Panc1 (cell line): ENCODE results near the gene E4F1. TPM values are rescaled to one million over a fixed set of nuclear protein-coding genes. Genes with fewer than 3 reads are reported as not detected.

Experiments used
- ATAC-seq: fragments of 200-7000 bp; cut with Tn5 transposase; 2 replicates; pipeline ENCODE4 v1.9.1; 2020; ENCODE audit warnings: mild to moderate bottlenecking, moderate library complexity
- BruUV-seq: library from RNA; stranded (reverse); fragments of 400-500 nt; replicated peaks from 2 replicates; lab custom pipeline; 2021; lab: Mats Ljungman, UMichigan
- CTCF ChIA-PET: fragments of 300-600 bp; sonication (Branson Sonifier 250); formaldehyde crosslinking; loops from one replicate; lab custom pipeline; 2022; ENCODE audit warnings: antibody characterized with exemption; lab: Charles Lee
- POLR2A ChIA-PET: fragments of 300-600 bp; sonication (Branson Sonifier 250); formaldehyde crosslinking; loops from one replicate; lab custom pipeline; 2022; ENCODE audit warnings: antibody characterized with exemption; lab: Charles Lee
- DNase-seq: peaks from one replicate; pipeline ENCODE4 v3.0.0-alpha.2; 2010; ENCODE audit warnings: low read depth, low spot score
- H3K27ac ChIP-seq: 2 replicates; pipeline ENCODE4 v1.5.1; 2011; ENCODE audit warnings: mild to moderate bottlenecking, low read length, inconsistent platforms
- H3K27me3 ChIP-seq: fragments of 200-500 bp; sonication (Bioruptor generic); 2 replicates; pipeline ENCODE4 v1.6.0; 2014; ENCODE audit warnings: low read length, inconsistent platforms; ENCODE audit not compliant: control insufficient read depth, insufficient read depth
- H3K36me3 ChIP-seq: fragments of 200-500 bp; sonication (Bioruptor generic); 2 replicates; pipeline ENCODE4 v1.5.1; 2014; ENCODE audit warnings: inconsistent platforms, mild to moderate bottlenecking, low read length, moderate library complexity; ENCODE audit not compliant: control insufficient read depth, insufficient read depth
- H3K4me1 ChIP-seq: 2 replicates; pipeline ENCODE4 v1.5.1; 2011; ENCODE audit warnings: inconsistent platforms, mild to moderate bottlenecking, low read length, moderate library complexity; ENCODE audit not compliant: control insufficient read depth, insufficient read depth
- H3K4me3 ChIP-seq, 2 experiments: 2 replicates each; pipeline ENCODE4 v1.5.1; 2011 to 2012; ENCODE audit warnings: low read depth in 2 of 2, low read length in 2 of 2, mild to moderate bottlenecking in 2 of 2, inconsistent platforms in 1 of 2, moderate library complexity in 1 of 2
- H3K9me3 ChIP-seq: fragments of 200-500 bp; sonication (Bioruptor generic); 2 replicates; pipeline ENCODE4 v1.5.1; 2014; ENCODE audit warnings: low read depth, mild to moderate bottlenecking, inconsistent platforms, low read length, moderate library complexity; ENCODE audit not compliant: control insufficient read depth, insufficient read depth
- POLR2AphosphoS5 ChIP-seq: IDR thresholded peaks from 2 replicates; pipeline ENCODE4 v1.6.1; 2012; ENCODE audit warnings: mild to moderate bottlenecking, low read depth, low read length, moderate library complexity
- REST ChIP-seq, 2 experiments: IDR thresholded peaks; 2 replicates each; pipeline ENCODE4 v1.6.1; 2011 to 2012; ENCODE audit warnings: low read depth in 2 of 2, control low read depth in 1 of 2, low read length in 1 of 2, mild to moderate bottlenecking in 1 of 2, moderate library complexity in 1 of 2; ENCODE audit not compliant: insufficient read depth in 1 of 2
- SIN3A ChIP-seq: IDR thresholded peaks from 2 replicates; pipeline ENCODE4 v1.6.1; 2012; ENCODE audit warnings: low read depth, mild to moderate bottlenecking, low read length, moderate library complexity, borderline replicate concordance; ENCODE audit not compliant: insufficient read depth
- TCF7L2 ChIP-seq: IDR thresholded peaks from 2 replicates; pipeline ENCODE4 v1.6.1; 2011; ENCODE audit warnings: mild to moderate bottlenecking, low read depth, low read length, inconsistent platforms
- in situ Hi-C: cut with HindIII; loops from 2 replicates; pipeline ENCODE4 v1.10.0; 2016; ENCODE audit warnings: low sequenced_read_pairs, low pct_unique_long_range_greater_than_20kb
- intact Hi-C: fragments of 100-400 bp; cut with micrococcal nuclease; formaldehyde crosslinking; loops from one replicate; pipeline ENCODE4 v1.10.0; 2022; ENCODE audit not compliant: unreplicated experiment
- total RNA-seq: library from RNA; stranded (reverse); gene quantifications from one replicate; pipeline ENCODE4 v1.2.1, GENCODE V29; 2021; ENCODE audit not compliant: unreplicated experiment
- TF ChIP-seq, protein P1 (sequence below): fragments of 450-650 bp; IDR thresholded peaks from 2 replicates; pipeline ENCODE4 v1.5.1; 2017; ENCODE audit warnings: mild to moderate bottlenecking

Gene E4F1
- total RNA-seq, 1 experiment from 2014 or later, result 50.8 TPM

- H3K4me1 ChIP-seq, result peaks cover 5% of the 10 kb centered on the region
- TF ChIP-seq TCF7L2 (no peak), REST (IDR thresholded peaks at IDR 0.05; ENCODE audit: insufficient read depth in 1 of 2, low read depth in 2 of 2, low read length in 1 of 2) (no peak), SIN3A (no peak), POLR2AphosphoS5 (no peak)
- TF ChIP-seq, protein P1, sequence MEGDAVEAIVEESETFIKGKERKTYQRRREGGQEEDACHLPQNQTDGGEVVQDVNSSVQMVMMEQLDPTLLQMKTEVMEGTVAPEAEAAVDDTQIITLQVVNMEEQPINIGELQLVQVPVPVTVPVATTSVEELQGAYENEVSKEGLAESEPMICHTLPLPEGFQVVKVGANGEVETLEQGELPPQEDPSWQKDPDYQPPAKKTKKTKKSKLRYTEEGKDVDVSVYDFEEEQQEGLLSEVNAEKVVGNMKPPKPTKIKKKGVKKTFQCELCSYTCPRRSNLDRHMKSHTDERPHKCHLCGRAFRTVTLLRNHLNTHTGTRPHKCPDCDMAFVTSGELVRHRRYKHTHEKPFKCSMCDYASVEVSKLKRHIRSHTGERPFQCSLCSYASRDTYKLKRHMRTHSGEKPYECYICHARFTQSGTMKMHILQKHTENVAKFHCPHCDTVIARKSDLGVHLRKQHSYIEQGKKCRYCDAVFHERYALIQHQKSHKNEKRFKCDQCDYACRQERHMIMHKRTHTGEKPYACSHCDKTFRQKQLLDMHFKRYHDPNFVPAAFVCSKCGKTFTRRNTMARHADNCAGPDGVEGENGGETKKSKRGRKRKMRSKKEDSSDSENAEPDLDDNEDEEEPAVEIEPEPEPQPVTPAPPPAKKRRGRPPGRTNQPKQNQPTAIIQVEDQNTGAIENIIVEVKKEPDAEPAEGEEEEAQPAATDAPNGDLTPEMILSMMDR, result no peak
- DNase-seq (no peak), ATAC-seq (no peak)
- no TSS peak for BruUV-seq
- H3K27ac ChIP-seq, result no peak overlapping the region
- ChIA-PET POLR2A (interaction anchor here (0.6 kb wide), 1 partner anchor 11 kb away, joined by 5 read pairs; no protein-coding TSS in a partner anchor), CTCF (interaction anchor here (1.0 kb wide), 1 partner anchor 60 kb away, joined by 3 read pairs; the partner anchor contains the start of gene ECI1)
- intact Hi-C loops (no loop called here), in situ Hi-C loops (no loop called here)
- no peak overlapping the region for H3K4me3 ChIP-seq
- no peaks in the 10 kb centered on the region for H3K36me3 ChIP-seq
- no peaks in the 10 kb centered on the region for H3K27me3 ChIP-seq
- H3K9me3 ChIP-seq, result no peaks in the 10 kb centered on the region
Observed at GRCh38 chr16:2191446-2191706, 32.0 kb upstream of the E4F1 start.

GRCh38 chr16:2194166-2194834 lies 29.1 kb upstream of the E4F1 start:
- no peak for TF ChIP-seq TCF7L2
- TF ChIP-seq REST (IDR thresholded peaks at IDR 0.05; ENCODE audit: insufficient read depth in 1 of 2, low read depth in 2 of 2, low read length in 1 of 2), result no peak
- TF ChIP-seq SIN3A, result no peak
- no peak for TF ChIP-seq POLR2AphosphoS5
- TF ChIP-seq, protein P1, result no peak
- DNase-seq (no peak), ATAC-seq (no peak)
- BruUV-seq, result no TSS peak
- Histone ChIP-seq H3K27me3 (no peaks in the 10 kb centered on the region), H3K4me1 (peaks cover 5% of the 10 kb centered on the region), H3K9me3 (no peaks in the 10 kb centered on the region), H3K27ac (no peak overlapping the region), H3K36me3 (no peaks in the 10 kb centered on the region), H3K4me3 (no peak overlapping the region)
- ChIA-PET CTCF (interaction anchor here (0.6 kb wide), 1 partner anchor 351 kb away, joined by 3 read pairs; no protein-coding TSS in a partner anchor), POLR2A (interaction anchor here (0.8 kb wide), 1 partner anchor 21 kb away, joined by 3 read pairs; no protein-coding TSS in a partner anchor)
- intact Hi-C loops (no loop called here), in situ Hi-C loops (no loop called here)
